H9 (cell line): ENCODE results near the gene CDH23. TPM values are rescaled to one million over a fixed set of nuclear protein-coding genes. Genes with fewer than 3 reads are reported as not detected.

Experiments
- DNase-seq: peaks from one replicate; pipeline ENCODE4 v3.0.0-alpha.2; 2017
- H2AFZ ChIP-seq: one replicate; pipeline ENCODE4 v1.6.1; 2013; ENCODE audit warnings: mild to moderate bottlenecking, low read length, control low read depth, moderate library complexity
- H2AK5ac ChIP-seq: 2 replicates; pipeline ENCODE4 v1.6.1; 2013; ENCODE audit warnings: low read length, control low read depth, mixed read lengths; ENCODE audit not compliant: insufficient read length
- H2BK120ac ChIP-seq: one replicate; pipeline ENCODE4 v1.6.1; 2013; ENCODE audit warnings: low read depth, mild to moderate bottlenecking, low read length, control low read depth, inconsistent platforms; ENCODE audit not compliant: poor library complexity, severe bottlenecking
- H2BK12ac ChIP-seq: 2 replicates; pipeline ENCODE4 v1.6.1; 2013; ENCODE audit warnings: low read length, control low read depth, mixed read lengths, low read depth; ENCODE audit not compliant: insufficient read length
- H2BK15ac ChIP-seq: 2 replicates; pipeline ENCODE4 v1.6.1; 2013; ENCODE audit warnings: low read depth, low read length, control low read depth
- H2BK20ac ChIP-seq: one replicate; pipeline ENCODE4 v1.6.1; 2013; ENCODE audit warnings: low read depth, mild to moderate bottlenecking, low read length, control low read depth, inconsistent platforms; ENCODE audit not compliant: poor library complexity, severe bottlenecking
- H2BK5ac ChIP-seq: 2 replicates; pipeline ENCODE4 v1.6.1; 2013; ENCODE audit warnings: low read length, control low read depth, mixed read lengths; ENCODE audit not compliant: insufficient read length
- H3K14ac ChIP-seq: 2 replicates; pipeline ENCODE4 v1.6.1; 2013; ENCODE audit warnings: low read length, control low read depth; ENCODE audit not compliant: insufficient read depth
- H3K18ac ChIP-seq: 2 replicates; pipeline ENCODE4 v1.6.1; 2013; ENCODE audit warnings: low read depth, mild to moderate bottlenecking, mixed read lengths, low read length, control low read depth; ENCODE audit not compliant: insufficient read length
- H3K23ac ChIP-seq: 2 replicates; pipeline ENCODE4 v1.6.1; 2013; ENCODE audit warnings: low read length, control low read depth, mixed read lengths, low read depth; ENCODE audit not compliant: insufficient read length
- H3K23me2 ChIP-seq: 2 replicates; pipeline ENCODE4 v1.6.1; 2013; ENCODE audit warnings: low read depth, mild to moderate bottlenecking, mixed read lengths, low read length, control low read depth; ENCODE audit not compliant: insufficient read length, poor library complexity, severe bottlenecking
- H3K27ac ChIP-seq: 2 replicates; pipeline ENCODE4 v1.5.1; 2013; ENCODE audit warnings: low read length, control low read depth, mixed read lengths, low read depth; ENCODE audit not compliant: insufficient read length
- H3K27me3 ChIP-seq: 2 replicates; pipeline ENCODE4 v1.6.1; 2013; ENCODE audit warnings: low read length, control low read depth, inconsistent platforms; ENCODE audit not compliant: insufficient read depth
- H3K4ac ChIP-seq: 2 replicates; pipeline ENCODE4 v1.6.1; 2013; ENCODE audit warnings: low read depth, mild to moderate bottlenecking, control low read depth, inconsistent platforms, low read length, moderate library complexity
- H3K4me1 ChIP-seq: 2 replicates; pipeline ENCODE4 v1.6.1; 2013; ENCODE audit warnings: low read length, control low read depth, inconsistent platforms; ENCODE audit not compliant: insufficient read depth
- H3K4me2 ChIP-seq: 2 replicates; pipeline ENCODE4 v1.6.1; 2013; ENCODE audit warnings: low read length, control low read depth, mixed read lengths; ENCODE audit not compliant: insufficient read length, insufficient read depth
- H3K56ac ChIP-seq: 2 replicates; pipeline ENCODE4 v1.6.1; 2013; ENCODE audit warnings: low read depth, mild to moderate bottlenecking, mixed read lengths, low read length, control low read depth; ENCODE audit not compliant: insufficient read length
- H3K79me1 ChIP-seq: 2 replicates; pipeline ENCODE4 v1.6.1; 2013; ENCODE audit warnings: low read depth, mild to moderate bottlenecking, moderate library complexity, low read length, control low read depth, inconsistent platforms; ENCODE audit not compliant: insufficient read depth, poor library complexity, severe bottlenecking
- H3K79me2 ChIP-seq: 2 replicates; pipeline ENCODE4 v1.6.1; 2013; ENCODE audit warnings: low read length, control low read depth, inconsistent platforms; ENCODE audit not compliant: insufficient read depth
- H3K9ac ChIP-seq: 2 replicates; pipeline ENCODE4 v1.6.1; 2013; ENCODE audit warnings: low read length, control low read depth, mixed read lengths; ENCODE audit not compliant: insufficient read length; ENCODE audit errors: extremely low read depth
- H3K9me3 ChIP-seq: one replicate; pipeline ENCODE4 v1.6.1; 2013; ENCODE audit warnings: low read depth, low read length, inconsistent platforms; ENCODE audit not compliant: control insufficient read depth
- H3T11ph ChIP-seq: one replicate; pipeline ENCODE4 v1.6.1; 2013; ENCODE audit warnings: mild to moderate bottlenecking, low read length, control low read depth, inconsistent platforms
- H4K20me1 ChIP-seq: one replicate; pipeline ENCODE4 v1.6.1; 2013; ENCODE audit not compliant: control insufficient read depth, insufficient read length, insufficient read depth
- H4K5ac ChIP-seq: 2 replicates; pipeline ENCODE4 v1.6.1; 2013; ENCODE audit warnings: low read depth, mild to moderate bottlenecking, mixed read lengths, low read length, control low read depth; ENCODE audit not compliant: insufficient read length
- H4K8ac ChIP-seq: replicated peaks from 2 replicates; pipeline ENCODE4 v1.6.1; 2013; ENCODE audit warnings: low read length, control low read depth, mixed read lengths, low read depth; ENCODE audit not compliant: insufficient read length
- H4K91ac ChIP-seq: 2 replicates; pipeline ENCODE4 v1.6.1; 2013; ENCODE audit warnings: low read depth, mild to moderate bottlenecking, moderate library complexity, mixed read lengths, low read length, control low read depth; ENCODE audit not compliant: insufficient read length
- H3K27ac Mint-ChIP-seq, 3 experiments: 2 replicates in 2 of 3; 3 replicates in 1 of 3; pipeline ENCODE4 v1.8.0; 2020 to 2021; ENCODE audit warnings: mixed read lengths in 3 of 3, mild to moderate bottlenecking in 1 of 3, moderate library complexity in 1 of 3
- H3K27me3 Mint-ChIP-seq: 2 replicates; pipeline ENCODE4 v1.8.0; 2021; ENCODE audit warnings: low read depth, mild to moderate bottlenecking, moderate library complexity, mixed read lengths
- H3K36me3 Mint-ChIP-seq, 3 experiments: 2 replicates in 2 of 3; 3 replicates in 1 of 3; pipeline ENCODE4 v1.8.0; 2020 to 2021; ENCODE audit warnings: low read depth in 3 of 3, mixed read lengths in 3 of 3; ENCODE audit not compliant: insufficient read depth in 1 of 3
- H3K4me1 Mint-ChIP-seq, 2 experiments: 2 replicates each; pipeline ENCODE4 v1.8.0; 2020; ENCODE audit warnings: mixed read lengths in 2 of 2
- H3K4me3 Mint-ChIP-seq, 2 experiments: 2 replicates in 1 of 2; 3 replicates in 1 of 2; pipeline ENCODE4 v1.8.0; 2020 to 2021; ENCODE audit warnings: mild to moderate bottlenecking in 2 of 2, mixed read lengths in 2 of 2, moderate library complexity in 1 of 2
- H3K9me3 Mint-ChIP-seq, 2 experiments: 2 replicates in 1 of 2; 3 replicates in 1 of 2; pipeline ENCODE4 v1.8.0; 2020; ENCODE audit warnings: mild to moderate bottlenecking in 2 of 2, mixed read lengths in 2 of 2, moderate library complexity in 1 of 2
- CTCF ChIP-seq: fragments of 200-600 bp; sonication (generic); conservative IDR thresholded peaks from 3 replicates; pipeline ENCODE4 v1.8.0; 2021; ENCODE audit warnings: antibody characterized with exemption, mild to moderate bottlenecking
- WGBS: extraction: QIAGEN DNeasy Blood & Tissue Kit; methylation state at CpG from one replicate; pipeline ENCODE4 v1.1.7; 2013; ENCODE audit warnings: missing lambda C conversion rate, low lambda C conversion rate, mixed read lengths; ENCODE audit not compliant: insufficient read length; ENCODE audit errors: extremely low coverage; 5-methylcytosine and 5-hydroxymethylcytosine counted together
- total RNA-seq: library from RNA; stranded (reverse); gene quantifications from 2 replicates; pipeline ENCODE4 v1.2.1, GENCODE V29; 2021

Gene CDH23
- total RNA-seq, 1 experiment from 2014 or later, result 2.1 TPM

GRCh38 chr10:71512761-71513539 lies 116.2 kb downstream of the CDH23 start:
- no peak overlapping the region for H2AK5ac ChIP-seq
- no peak overlapping the region for H3T11ph ChIP-seq
- no peak overlapping the region for H4K5ac ChIP-seq
- no peaks in the 10 kb centered on the region for H3K9me3 ChIP-seq
- no peak overlapping the region for H2AFZ ChIP-seq
- H3K23me2 ChIP-seq, result no peaks in the 10 kb centered on the region
- H3K4me1 ChIP-seq, result no peaks in the 10 kb centered on the region
- no peaks in the 10 kb centered on the region for H3K36me3 Mint-ChIP-seq
- no peak overlapping the region for H4K8ac ChIP-seq
- no peak overlapping the region for H4K91ac ChIP-seq
- H3K27ac ChIP-seq, result no peak overlapping the region
- H2BK12ac ChIP-seq, result no peak overlapping the region
- no peak overlapping the region for H2BK5ac ChIP-seq
- H2BK20ac ChIP-seq, result no peak overlapping the region
- H3K14ac ChIP-seq, result no peak overlapping the region
- no peaks in the 10 kb centered on the region for H4K20me1 ChIP-seq
- H3K79me2 ChIP-seq, result no peaks in the 10 kb centered on the region
- no peak for DNase-seq
- peaks cover 5 to 13% of the 10 kb centered on the region in 2 experiments; a peak in 3 of 4 replicates for H3K4me1 Mint-ChIP-seq
- peaks cover 7% of the 10 kb centered on the region for H3K27me3 Mint-ChIP-seq
- no peak overlapping the region for H3K9ac ChIP-seq
- H2BK15ac ChIP-seq, result no peak overlapping the region
- H3K4me3 Mint-ChIP-seq, result no peak overlapping the region
- no peak for TF ChIP-seq CTCF
- H3K4ac ChIP-seq, result no peak overlapping the region
- H2BK120ac ChIP-seq, result no peak overlapping the region
- no peak overlapping the region for H3K27ac Mint-ChIP-seq
- H3K18ac ChIP-seq, result no peak overlapping the region
- H3K27me3 ChIP-seq, result no peaks in the 10 kb centered on the region
- no peak overlapping the region for H3K56ac ChIP-seq
- no peak overlapping the region for H3K4me2 ChIP-seq
- no peak overlapping the region for H3K23ac ChIP-seq
- no CpG with 5 or more reads among the region's 5 CpGs for WGBS
- H3K79me1 ChIP-seq, result no peaks in the 10 kb centered on the region
- H3K9me3 Mint-ChIP-seq, result no peaks in the 10 kb centered on the region
